GM12891 (cell line): ENCODE results near the gene UGDH.

Experiments used
- POLR2A ChIP-seq: IDR thresholded peaks from 2 replicates; pipeline ENCODE4 v1.6.1; 2011; ENCODE audit warnings: low read depth, low read length, control low read depth
- POU2F2 ChIP-seq: IDR thresholded peaks from 2 replicates; pipeline ENCODE4 v1.6.1; 2011; ENCODE audit warnings: low read depth, mild to moderate bottlenecking, control low read depth, low read length, moderate library complexity

DNA sequence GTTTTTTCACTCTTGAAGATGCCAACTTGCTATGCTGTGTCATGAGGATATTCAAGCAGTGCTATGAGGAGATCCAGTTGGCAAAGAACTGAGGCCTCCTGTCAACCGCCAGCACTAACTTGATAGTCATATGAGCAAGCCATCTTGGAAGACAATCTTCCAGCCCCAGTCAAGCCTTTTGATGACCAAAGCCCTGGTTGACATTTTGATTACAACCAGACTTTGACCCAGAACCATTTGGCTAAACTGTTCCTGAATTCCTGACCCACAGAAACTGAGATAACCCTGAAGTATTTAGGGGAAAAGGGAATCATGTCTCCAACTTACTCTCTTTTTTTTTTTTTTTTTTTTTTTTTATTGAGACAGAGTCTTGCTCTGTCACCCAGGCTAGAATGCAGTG, 32.9 kb downstream of the UGDH start:
- TF ChIP-seq POU2F2 (no peak), POLR2A (no peak)
